ENCODE data around the gene AK5.

- TF ChIP-seq CTCF (IDR thresholded peaks at IDR 0.05) (no peak), RAD21 (conservative IDR thresholded peaks at IDR 0.05 in 1 of 2, IDR thresholded peaks at IDR 0.05 in 1 of 2) (no peak)
Observed at GRCh38 chr1:77499466-77499865, 217.6 kb downstream of the AK5 start.

Data from A549 (cell line).